T-helper 17 cell (primary cell): Measurements from ENCODE around the gene LYPLA2. TPM values are rescaled to one million over a fixed set of nuclear protein-coding genes. Genes with fewer than 3 reads are reported as not detected.
"Not testable (repeated sequence)": the region's sequence is repeated elsewhere in the genome, so short reads cannot be mapped to it uniquely, and the experiment has no call there.

Source experiments
- ATAC-seq: fragments of 150-1000 bp; cut with Tn5 transposase; 2 replicates; pipeline ENCODE4 v1.10.0; 2021; ENCODE audit warnings: mild to moderate bottlenecking, moderate library complexity
- DNase-seq, 3 donors: peaks; one replicate each; pipeline versions ENCODE4 v3.0.0 to v3.0.0-alpha.2; 2020 to 2021
- H3K9me3 ChIP-seq: one replicate; pipeline ENCODE4 v1.7.0; 2013; ENCODE audit warnings: low read length, mild to moderate bottlenecking; ENCODE audit not compliant: control insufficient read depth, poor library complexity, severe bottlenecking
- H3K27ac Mint-ChIP-seq: one replicate; pipeline ENCODE4 v1.8.0; 2022; ENCODE audit warnings: mild to moderate bottlenecking, moderate library complexity, mixed read lengths
- H3K27me3 Mint-ChIP-seq: one replicate; pipeline ENCODE4 v1.8.0; 2022; ENCODE audit warnings: mixed read lengths
- H3K36me3 Mint-ChIP-seq: one replicate; pipeline ENCODE4 v1.8.0; 2022; ENCODE audit warnings: low read depth, mixed read lengths
- H3K4me1 Mint-ChIP-seq: one replicate; pipeline ENCODE4 v1.8.0; 2022; ENCODE audit warnings: mild to moderate bottlenecking, mixed read lengths
- H3K4me3 Mint-ChIP-seq: one replicate; pipeline ENCODE4 v1.8.0; 2022; ENCODE audit warnings: mild to moderate bottlenecking, moderate library complexity, mixed read lengths
- total RNA-seq, 4 donors: library from RNA in 2 of 4; stranded (reverse) in 2 of 4; gene quantifications; one replicate each; pipeline ENCODE4 v1.2.3 and lab custom pipeline; 2022 to 2026

LYPLA2 gene
- total RNA-seq, 2 donors from 2014 or later: 52.1 to 57.1 TPM

DNA sequence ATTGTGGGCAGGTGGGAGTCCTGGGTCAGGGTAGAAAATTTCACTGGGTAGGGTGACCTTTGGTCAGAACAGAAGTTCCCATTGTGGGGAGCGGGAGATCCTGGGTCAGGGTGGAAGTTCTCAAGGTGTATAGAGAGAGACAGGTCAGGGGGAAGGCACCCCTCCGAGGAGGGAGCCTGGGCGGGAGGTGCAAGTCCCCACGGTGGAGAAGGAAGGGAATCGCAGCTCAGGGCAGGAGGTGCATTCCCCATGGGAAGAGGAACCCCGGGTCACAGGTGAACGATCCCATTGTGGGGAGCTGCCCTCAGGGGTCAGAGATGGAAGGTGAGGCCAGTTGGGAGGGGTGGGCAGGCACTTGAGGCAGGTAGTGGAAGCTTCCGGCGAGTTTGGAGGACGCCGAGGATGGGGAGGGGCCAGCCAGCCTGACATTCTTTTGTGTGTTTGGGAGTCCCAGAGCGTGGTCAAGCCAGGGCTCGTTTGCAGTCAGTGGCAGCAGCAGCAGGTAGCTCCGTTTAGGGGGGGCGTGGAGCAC is 637 bp downstream of the LYPLA2 start:
- peak; percentile 44 for ATAC-seq
- peaks cover 28% of the 10 kb centered on the region for H3K4me1 Mint-ChIP-seq
- H3K4me3 Mint-ChIP-seq: peak overlapping the region; percentile 99
- no peaks in the 10 kb centered on the region for H3K27me3 Mint-ChIP-seq
- peaks cover 6% of the 10 kb centered on the region for H3K36me3 Mint-ChIP-seq
- no peak for DNase-seq
- H3K27ac Mint-ChIP-seq: peak overlapping the region; percentile 97
- no peaks in the 10 kb centered on the region for H3K9me3 ChIP-seq

DNA sequence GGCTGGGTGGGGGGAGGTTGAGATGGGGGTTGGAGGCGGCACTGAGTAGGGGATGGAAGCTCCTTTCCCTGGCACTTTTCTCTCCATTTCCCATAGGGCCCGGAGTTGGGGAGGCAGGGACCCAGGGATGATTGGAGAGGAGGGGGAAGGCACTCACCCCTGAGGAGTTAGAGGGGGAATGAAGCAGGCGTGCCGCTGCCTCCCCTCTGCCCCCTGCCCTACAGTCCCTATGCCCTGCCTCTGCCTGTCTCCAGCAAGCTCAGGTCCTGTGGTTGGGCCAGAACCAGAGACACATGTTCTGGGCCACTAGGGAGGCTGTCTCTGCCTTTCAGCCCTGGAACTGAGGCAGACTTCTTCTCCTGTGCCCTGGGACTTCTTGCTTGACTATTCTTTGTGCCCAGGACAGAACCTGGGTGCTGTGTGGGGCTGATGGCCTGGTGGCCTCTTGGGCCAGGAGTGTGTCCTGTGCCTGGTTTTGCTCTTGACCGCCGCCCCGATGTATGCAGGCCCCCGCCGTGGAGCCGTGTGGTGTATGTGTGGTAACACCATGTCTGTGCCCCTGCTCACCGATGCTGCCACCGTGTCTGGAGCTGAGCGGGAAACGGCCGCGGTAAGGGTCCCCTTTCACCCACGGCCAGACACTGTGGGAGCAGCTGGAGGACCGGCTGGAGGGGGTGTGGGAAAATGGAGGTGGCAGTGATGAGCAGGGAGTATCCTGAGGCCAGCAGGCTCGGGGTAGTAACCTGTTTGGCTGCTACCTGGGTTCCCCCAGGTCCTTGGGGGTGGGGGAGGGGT is 1.4 kb downstream of the LYPLA2 start:
- Mint-ChIP-seq H3K36me3 (peaks cover 6% of the 10 kb centered on the region), H3K4me3 (peak overlapping the region; percentile 99), H3K27me3 (no peaks in the 10 kb centered on the region), H3K4me1 (peaks cover 28% of the 10 kb centered on the region), H3K27ac (peak overlapping the region; percentile 97)
- DNase-seq (no peak), ATAC-seq (no peak)
- no peaks in the 10 kb centered on the region for H3K9me3 ChIP-seq

- H3K9me3 ChIP-seq: no peaks in the 10 kb centered on the region
- Mint-ChIP-seq H3K27ac (peak overlapping the region; percentile 91), H3K36me3 (peaks cover 6% of the 10 kb centered on the region), H3K4me3 (no peak overlapping the region), H3K4me1 (peaks cover 28% of the 10 kb centered on the region), H3K27me3 (no peaks in the 10 kb centered on the region)
- ATAC-seq: peak; percentile 59
- peak; percentile 31 to 54 (median 48) for DNase-seq
Observed at GRCh38 chr1:23793018-23793781, 2.3 kb downstream of the LYPLA2 start.

- peak overlapping the region; percentile 91 for H3K27ac Mint-ChIP-seq
- no peak overlapping the region for H3K4me3 Mint-ChIP-seq
- no peaks in the 10 kb centered on the region for H3K9me3 ChIP-seq
- ATAC-seq (no peak), DNase-seq (no peak)
- H3K27me3 Mint-ChIP-seq: no peaks in the 10 kb centered on the region
- H3K4me1 Mint-ChIP-seq: peaks cover 35% of the 10 kb centered on the region
- peaks cover 6% of the 10 kb centered on the region for H3K36me3 Mint-ChIP-seq
Observed at GRCh38 chr1:23793861-23794731, 3.2 kb downstream of the LYPLA2 start.

- H3K4me3 Mint-ChIP-seq: peak overlapping the region; percentile 49
- ATAC-seq, H3K9me3 ChIP-seq, H3K36me3 Mint-ChIP-seq, H3K27me3 Mint-ChIP-seq, DNase-seq: not testable (repeated sequence)
- H3K4me1 Mint-ChIP-seq: peaks cover 38% of the 10 kb centered on the region
- H3K27ac Mint-ChIP-seq: peak overlapping the region; percentile 75
Observed at GRCh38 chr1:23794732-23795182, 3.8 kb downstream of the LYPLA2 start.

- no peaks in the 10 kb centered on the region for H3K27me3 Mint-ChIP-seq
Observed at GRCh38 chr1:23795676-23796465, 4.9 kb downstream of the LYPLA2 start.

DNA sequence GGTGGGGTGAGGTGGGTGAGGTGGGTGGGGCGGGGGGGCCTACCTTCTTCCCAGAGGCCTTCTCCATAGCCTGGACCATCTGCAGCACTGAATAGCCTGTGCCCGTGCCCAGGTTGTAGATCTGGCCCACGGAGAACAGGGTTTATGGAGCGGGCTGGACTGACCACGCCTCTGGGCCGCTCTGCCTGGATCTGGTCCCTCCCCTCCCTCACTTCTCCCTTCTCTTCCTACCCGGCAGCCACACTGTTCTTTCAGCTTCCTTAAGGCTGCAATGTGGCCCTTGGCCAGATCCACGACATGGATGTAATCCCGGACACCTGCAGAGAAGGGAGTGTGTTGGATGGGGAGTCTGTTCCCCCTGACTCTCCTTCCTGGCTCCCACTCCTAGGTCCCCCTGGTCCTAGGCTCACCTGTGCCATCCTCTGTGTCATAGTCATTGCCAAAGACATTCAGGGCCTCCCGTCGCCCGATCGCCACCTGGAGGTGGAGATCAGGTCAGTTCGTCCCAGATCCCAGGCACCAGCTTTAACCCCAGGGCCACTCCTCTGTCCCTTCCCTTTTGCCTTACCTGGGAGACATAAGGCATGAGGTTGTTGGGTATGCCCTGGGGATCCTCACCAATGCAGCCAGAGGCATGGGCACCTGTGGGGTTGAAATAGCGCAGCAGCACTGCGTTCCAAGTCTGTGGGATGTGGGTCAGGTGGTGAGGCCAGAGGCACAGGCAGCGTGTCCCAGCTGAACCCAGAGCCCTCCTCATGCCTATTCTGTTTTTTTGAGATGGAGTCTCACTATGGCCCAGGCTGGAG is 5.7 kb downstream of the LYPLA2 start:
- Mint-ChIP-seq H3K27ac (peak overlapping the region; percentile 45), H3K27me3 (no peaks in the 10 kb centered on the region), H3K36me3 (no peaks in the 10 kb centered on the region), H3K4me3 (no peak overlapping the region), H3K4me1 (peaks cover 29% of the 10 kb centered on the region)
- no peak for DNase-seq
- no peak for ATAC-seq
- no peaks in the 10 kb centered on the region for H3K9me3 ChIP-seq

More at GRCh38 chr1:23795676-23796465, 4.9 kb downstream of the LYPLA2 start:
- H3K27ac Mint-ChIP-seq: peak overlapping the region; percentile 75
- H3K4me1 Mint-ChIP-seq: peaks cover 33% of the 10 kb centered on the region
- DNase-seq (no peak), ATAC-seq (no peak)
- no peaks in the 10 kb centered on the region for H3K9me3 ChIP-seq
- peaks cover 6% of the 10 kb centered on the region for H3K36me3 Mint-ChIP-seq
- no peak overlapping the region for H3K4me3 Mint-ChIP-seq

DNA sequence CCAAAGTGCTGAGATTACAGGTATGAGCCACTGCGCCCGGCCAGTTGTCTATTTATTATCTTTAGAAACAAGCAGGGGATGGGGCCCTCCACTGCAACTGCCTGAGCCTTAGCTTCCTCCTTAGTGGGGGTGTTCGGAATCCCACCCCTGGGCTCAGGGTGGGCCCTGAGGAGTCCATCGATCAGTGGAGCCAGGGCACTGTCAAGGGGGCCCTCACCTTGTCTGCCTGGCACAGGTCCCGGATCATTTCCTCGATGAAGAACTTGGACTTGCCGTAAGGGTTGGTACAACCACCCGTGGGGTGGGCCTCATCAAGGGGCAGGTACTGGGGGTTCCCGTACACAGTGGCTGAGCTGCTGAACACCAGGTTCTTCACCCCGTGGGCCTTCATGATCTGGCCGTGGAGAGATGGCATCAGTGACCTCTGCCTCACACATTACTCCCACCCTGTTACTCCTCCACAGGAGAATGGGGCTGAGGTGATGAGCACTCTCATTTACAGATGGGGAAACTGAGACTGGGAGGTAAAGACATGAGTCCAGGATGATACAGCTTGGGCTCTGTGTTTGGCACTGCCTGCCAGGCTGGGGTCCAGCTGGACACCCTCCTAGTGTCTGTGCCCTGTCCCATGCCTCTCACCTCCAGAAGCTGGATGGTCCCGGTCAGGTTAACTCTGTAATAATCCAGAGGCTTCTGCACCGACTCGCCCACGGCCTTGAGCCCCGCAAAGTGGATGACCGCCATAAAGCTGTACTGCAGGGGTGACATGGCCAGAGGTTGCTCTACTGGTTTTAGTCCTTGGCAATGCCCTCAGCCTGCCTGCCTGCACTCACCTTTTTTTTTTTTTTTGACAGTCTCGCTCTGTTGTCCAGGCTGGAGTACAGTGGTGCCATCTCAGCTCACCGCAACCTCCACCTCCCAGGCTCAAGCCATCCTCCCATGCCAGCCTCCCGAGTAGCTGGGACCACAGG is 6.8 kb downstream of the LYPLA2 start:
- Mint-ChIP-seq H3K4me3 (no peak overlapping the region), H3K4me1 (peaks cover 23% of the 10 kb centered on the region), H3K36me3 (no peaks in the 10 kb centered on the region), H3K27me3 (no peaks in the 10 kb centered on the region), H3K27ac (no peak overlapping the region)
- no peaks in the 10 kb centered on the region for H3K9me3 ChIP-seq
- ATAC-seq (no peak), DNase-seq (no peak)

DNA sequence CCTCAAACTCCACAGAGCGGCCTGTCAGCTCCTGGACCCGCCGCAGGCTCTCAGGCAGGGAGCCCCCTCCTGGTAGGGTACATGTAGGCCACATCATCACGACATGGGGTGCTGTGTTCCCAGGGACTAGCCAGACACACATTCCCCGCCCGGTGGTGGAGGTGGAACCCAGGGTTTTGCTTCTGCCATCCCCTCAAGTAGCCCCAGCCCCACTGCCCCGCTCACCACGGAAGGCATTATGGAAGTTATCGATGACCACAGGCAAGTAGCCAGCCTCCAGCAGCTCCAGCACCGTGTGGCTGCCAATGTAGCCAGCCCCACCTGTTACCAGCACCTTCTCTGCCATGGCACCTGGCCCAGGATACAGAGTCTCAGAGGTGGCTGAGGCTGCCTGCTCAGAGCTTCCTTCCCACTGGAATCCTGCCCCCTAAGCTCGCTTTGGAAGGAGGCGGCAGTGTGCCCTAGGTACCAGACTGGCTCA is 7.8 kb downstream of the LYPLA2 start:
- Mint-ChIP-seq H3K27me3 (no peaks in the 10 kb centered on the region), H3K4me3 (peak overlapping the region; percentile 93), H3K4me1 (peaks cover 16% of the 10 kb centered on the region), H3K27ac (no peak overlapping the region), H3K36me3 (no peaks in the 10 kb centered on the region)
- DNase-seq: no peak
- H3K9me3 ChIP-seq: no peaks in the 10 kb centered on the region
- ATAC-seq: no peak

- Mint-ChIP-seq H3K4me1 (peaks cover 16% of the 10 kb centered on the region), H3K36me3 (no peaks in the 10 kb centered on the region), H3K27ac (peak overlapping the region; percentile 92), H3K27me3 (no peaks in the 10 kb centered on the region), H3K4me3 (peak overlapping the region; percentile 93)
- DNase-seq (no peak), ATAC-seq (no peak)
- no peaks in the 10 kb centered on the region for H3K9me3 ChIP-seq
Observed at GRCh38 chr1:23799255-23799569, 8.3 kb downstream of the LYPLA2 start.
